Heart left ventricle (tissue), 13 donors: Measurements from ENCODE around the gene SAA4.

Experiments used
- POLR2A ChIP-seq, 2 donors: fragments of 450-650 bp; IDR thresholded peaks; one replicate each; pipeline ENCODE4 v1.6.1; 2017; ENCODE audit warnings: antibody characterized with exemption in 2 of 2, mild to moderate bottlenecking in 2 of 2, moderate library complexity in 2 of 2
- TF ChIP-seq, protein P1 (sequence below), 12 donors: fragments of 200-600 bp; sonication (generic) in 4 of 12; IDR thresholded peaks; one replicate each; pipeline versions ENCODE4 v1.5.0 to v1.8.0; 2018 to 2022; ENCODE audit warnings: antibody characterized with exemption in 12 of 12, mild to moderate bottlenecking in 5 of 12
- donor health status: ischemic (EF 13 %, LVEDD 7.1; RV severe dilation, severe dysfunction).
- donor health status: DM: no; HTN: yes; CAD: no.
- donor health status: DM: no; HTN: no; CAD: no.
- donor health status: ischemic (EF 25% LVEDD 6.9; RV normal size, moderate dysfunction).
- donor health status: ischemic (EF 25% LVEDD 5.7; RV mildly dilated, moderate dysfunction).
- donor health status: ischemic (EF 35%, LVEDD 5.7; RV mildly dilated, moderate dysfunction).
- donor health status: nonischemic (EF 11% LVEDD 7.7; RV severe dilation, severe dysfunction).
- donor health status: DM: yes; HTN: yes; CAD: no.
- donor health status: PGD.
- donor health status: ischemic (EF 29% LVEDD 5.4; RV normal size, mild dysfunction).
- donor health status: nonischemic (EF 23%, LVEDD 6.1; RV moderate dilation, normal function).

- TF ChIP-seq, protein P1, sequence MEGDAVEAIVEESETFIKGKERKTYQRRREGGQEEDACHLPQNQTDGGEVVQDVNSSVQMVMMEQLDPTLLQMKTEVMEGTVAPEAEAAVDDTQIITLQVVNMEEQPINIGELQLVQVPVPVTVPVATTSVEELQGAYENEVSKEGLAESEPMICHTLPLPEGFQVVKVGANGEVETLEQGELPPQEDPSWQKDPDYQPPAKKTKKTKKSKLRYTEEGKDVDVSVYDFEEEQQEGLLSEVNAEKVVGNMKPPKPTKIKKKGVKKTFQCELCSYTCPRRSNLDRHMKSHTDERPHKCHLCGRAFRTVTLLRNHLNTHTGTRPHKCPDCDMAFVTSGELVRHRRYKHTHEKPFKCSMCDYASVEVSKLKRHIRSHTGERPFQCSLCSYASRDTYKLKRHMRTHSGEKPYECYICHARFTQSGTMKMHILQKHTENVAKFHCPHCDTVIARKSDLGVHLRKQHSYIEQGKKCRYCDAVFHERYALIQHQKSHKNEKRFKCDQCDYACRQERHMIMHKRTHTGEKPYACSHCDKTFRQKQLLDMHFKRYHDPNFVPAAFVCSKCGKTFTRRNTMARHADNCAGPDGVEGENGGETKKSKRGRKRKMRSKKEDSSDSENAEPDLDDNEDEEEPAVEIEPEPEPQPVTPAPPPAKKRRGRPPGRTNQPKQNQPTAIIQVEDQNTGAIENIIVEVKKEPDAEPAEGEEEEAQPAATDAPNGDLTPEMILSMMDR (IDR thresholded peaks at IDR 0.05) = no peak
- no peak for TF ChIP-seq POLR2A (IDR thresholded peaks at IDR 0.05)
Observed at GRCh38 chr11:18259259-18259658, 22.7 kb upstream of the SAA4 start.
